GM12864 (cell line): ENCODE measurements around the gene SLC44A1.

ENCODE experiments used
- DNase-seq: peaks from one replicate; pipeline ENCODE4 v3.0.0-alpha.2; 2011; ENCODE audit warnings: low read depth
- H3K4me3 ChIP-seq: 2 replicates; pipeline ENCODE4 v1.5.1; 2011; ENCODE audit warnings: mild to moderate bottlenecking, low read depth, low read length, control low read depth
- CTCF ChIP-seq: IDR thresholded peaks from 2 replicates; pipeline ENCODE4 v1.5.1; 2011; ENCODE audit warnings: low read depth, mild to moderate bottlenecking, moderate library complexity, low read length, control low read depth, inconsistent platforms; ENCODE audit errors: missing control alignments

Gene SLC44A1

GRCh38 chr9:105436783-105437182 is 192.3 kb downstream of the SLC44A1 start:
- no peak for TF ChIP-seq CTCF
- H3K4me3 ChIP-seq = no peak overlapping the region
- DNase-seq = no peak

- DNase-seq = no peak
- no peak for TF ChIP-seq CTCF
Observed at GRCh38 chr9:105437704-105438103, 193.3 kb downstream of the SLC44A1 start.

GRCh38 chr9:105438141-105438806 is 193.8 kb downstream of the SLC44A1 start:
- H3K4me3 ChIP-seq = no peak overlapping the region
- no peak for TF ChIP-seq CTCF
- DNase-seq = no peak

More at GRCh38 chr9:105437704-105438103, 193.3 kb downstream of the SLC44A1 start:
- H3K4me3 ChIP-seq = no peak overlapping the region

- no peak for TF ChIP-seq CTCF
- H3K4me3 ChIP-seq = no peak overlapping the region
- no peak for DNase-seq
Observed at GRCh38 chr9:105439428-105439827, 195.0 kb downstream of the SLC44A1 start.

GRCh38 chr9:105441616-105442160 is 197.2 kb downstream of the SLC44A1 start:
- H3K4me3 ChIP-seq = no peak overlapping the region
- TF ChIP-seq CTCF = no peak
- DNase-seq = no peak

- no peak overlapping the region for H3K4me3 ChIP-seq
- no peak for TF ChIP-seq CTCF
- DNase-seq = no peak
Observed at GRCh38 chr9:105443121-105443520, 198.7 kb downstream of the SLC44A1 start.

GRCh38 chr9:105444130-105444529 is 199.7 kb downstream of the SLC44A1 start:
- H3K4me3 ChIP-seq = no peak overlapping the region
- no peak for DNase-seq
- no peak for TF ChIP-seq CTCF
